Left lobe of liver (tissue), 2 donors: ENCODE results near the gene CASQ2. TPM values are rescaled to one million over a fixed set of nuclear protein-coding genes. Genes with fewer than 3 reads are reported as not detected.

Experiments used
- ATAC-seq: fragments of 200-7000 bp; cut with Tn5 transposase; one replicate; pipeline ENCODE4 v1.9.1; 2020; ENCODE audit warnings: mild to moderate bottlenecking, moderate library complexity
- DNase-seq: peaks from one replicate; pipeline ENCODE4 v3.0.0-alpha.2; 2020; ENCODE audit warnings: low spot score
- total RNA-seq: library from RNA; stranded (reverse); gene quantifications from one replicate; pipeline ENCODE4 v1.2.1, GENCODE V29; 2021
- donor health status: DM: no; HTN: no; CAD: no; lungs with moderate emphysema.
- donor health status: DM: no; HTN: yes; CAD: no.

The CASQ2 gene
- total RNA-seq, 1 donor from 2014 or later = 0.13 TPM

DNA sequence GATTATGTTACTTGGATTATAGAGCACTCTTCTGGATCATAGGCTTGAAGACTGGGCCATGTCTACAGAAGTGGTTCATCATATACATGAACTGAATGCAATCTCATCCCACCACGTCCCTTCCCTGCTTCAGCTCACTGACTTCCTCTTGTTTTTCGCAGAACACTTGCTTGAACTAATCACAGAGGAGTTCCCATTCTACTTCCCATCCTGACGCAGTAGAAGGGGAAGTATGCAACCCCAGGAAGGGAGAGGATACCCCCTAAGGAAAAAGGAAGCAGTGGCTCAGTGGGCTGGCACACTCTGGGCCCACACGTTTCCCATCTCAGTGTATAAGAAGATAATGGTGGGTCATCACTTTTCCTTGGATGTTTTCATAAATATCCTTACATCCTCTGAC lies 36.2 kb downstream of the CASQ2 start:
- peak; percentile 26 for ATAC-seq
- DNase-seq = no peak

GRCh38 chr1:115729756-115730155 lies 38.8 kb downstream of the CASQ2 start:
- ATAC-seq (no peak), DNase-seq (no peak)

DNA sequence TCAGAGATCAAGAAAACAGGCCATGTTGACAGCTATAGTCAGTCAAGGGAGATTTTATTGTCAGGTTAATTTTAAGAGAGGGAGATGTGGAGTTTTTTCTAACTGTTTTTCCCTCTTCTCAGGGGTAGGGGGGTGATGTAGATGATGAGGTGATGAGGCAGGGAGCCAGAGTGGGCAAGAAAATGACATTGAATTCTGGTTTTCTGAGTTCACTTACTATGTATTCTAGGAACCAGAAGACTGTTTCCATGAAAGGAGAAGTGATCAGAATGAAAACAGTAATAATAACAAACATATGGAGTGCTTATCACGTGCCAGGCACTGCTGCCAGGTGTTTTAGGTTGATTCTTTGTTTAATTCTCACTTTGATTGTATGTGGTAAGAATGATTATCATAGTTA lies 40.2 kb downstream of the CASQ2 start:
- ATAC-seq (no peak), DNase-seq (no peak)

DNA sequence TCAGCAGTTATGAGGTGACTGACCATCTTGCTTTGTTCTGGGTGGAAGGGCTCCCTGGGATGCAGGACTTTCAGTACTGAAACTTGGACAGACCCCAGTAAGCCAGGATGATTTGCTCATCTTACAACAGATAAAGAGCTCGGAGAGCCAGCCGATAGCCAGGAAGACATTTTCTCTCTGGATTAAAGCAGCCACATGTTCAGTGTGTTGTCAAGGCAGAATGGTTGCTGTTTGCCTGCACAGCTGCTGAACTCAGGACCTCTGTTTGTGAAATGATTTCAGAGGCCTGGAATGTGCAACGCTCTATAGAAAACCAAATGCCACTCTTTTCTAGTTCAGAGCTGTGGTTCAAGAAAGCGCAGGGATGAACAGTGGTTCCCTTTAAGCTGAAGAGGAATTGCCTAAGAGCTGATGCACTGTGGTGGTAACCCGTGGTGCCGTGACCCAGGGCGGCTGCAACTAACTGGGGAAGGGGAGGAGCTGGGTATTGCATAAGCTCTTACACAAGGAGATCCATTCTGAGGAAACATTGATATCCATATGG lies 40.7 kb downstream of the CASQ2 start:
- ATAC-seq = peak; percentile 78
- peak; percentile 49 for DNase-seq

DNA sequence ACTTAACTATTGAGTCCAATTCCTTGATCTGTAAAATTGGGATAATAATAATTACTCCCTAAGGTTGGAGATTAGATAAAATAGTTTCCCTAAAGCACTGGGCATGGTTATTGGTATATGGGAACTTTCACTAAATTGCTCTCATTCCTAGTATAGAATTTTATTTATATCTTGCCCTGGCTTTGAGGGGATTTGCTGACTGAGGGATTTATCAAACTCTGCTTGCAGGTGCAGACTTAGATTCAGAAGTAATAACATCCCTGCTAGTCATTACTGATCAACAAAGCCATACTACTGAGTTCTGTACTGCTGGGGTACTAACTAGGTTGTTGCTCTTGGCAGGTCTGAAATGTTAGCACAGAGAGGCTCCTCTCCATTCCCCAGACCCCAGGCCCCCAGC lies 41.9 kb downstream of the CASQ2 start:
- DNase-seq (no peak), ATAC-seq (no peak)

DNA sequence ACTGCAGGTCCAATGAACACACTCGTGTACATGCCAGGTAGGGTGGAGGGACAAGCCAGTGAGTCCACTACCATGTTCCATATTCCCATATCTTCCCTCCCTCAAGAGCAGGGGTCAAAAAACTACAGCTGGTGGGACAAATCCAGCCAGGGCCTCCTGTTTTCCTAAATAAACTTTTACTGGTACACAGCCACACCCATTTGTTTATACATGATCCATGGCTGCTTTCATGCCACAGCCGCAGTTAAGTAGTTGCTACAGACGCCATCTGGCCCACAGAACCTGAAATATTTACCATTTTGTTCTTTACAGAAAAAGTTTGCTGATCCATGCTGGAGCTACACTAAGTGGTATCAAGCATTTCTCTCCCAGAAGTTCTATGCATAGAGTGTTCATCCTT lies 42.4 kb downstream of the CASQ2 start:
- ATAC-seq (no peak), DNase-seq (no peak)

GRCh38 chr1:115725600-115725999 lies 42.9 kb downstream of the CASQ2 start:
- ATAC-seq (peak; percentile 46), DNase-seq (no peak)

- no peak for DNase-seq
- ATAC-seq = peak; percentile 80
These were observed 44.8 kb downstream of the CASQ2 start for GRCh38 chr1:115723756-115724155.

DNA sequence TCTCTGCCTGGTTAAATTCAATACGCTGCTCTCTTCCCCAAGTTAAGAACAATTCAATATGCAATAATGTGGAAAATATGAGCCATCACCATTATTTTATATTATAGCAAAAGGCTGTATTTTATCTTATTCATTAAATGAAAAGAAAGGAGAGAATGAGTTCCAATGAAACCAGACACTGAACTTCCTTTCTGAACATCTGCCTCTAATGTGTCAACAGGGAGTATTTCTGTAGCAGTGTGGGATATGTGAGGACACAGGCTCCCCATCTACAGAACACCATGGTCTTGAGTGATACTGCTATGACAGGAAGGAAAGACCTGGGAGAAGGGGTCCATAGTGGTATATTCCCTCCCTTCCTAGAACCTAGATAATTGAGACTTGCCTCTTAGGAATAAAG lies 46.3 kb downstream of the CASQ2 start:
- DNase-seq (no peak), ATAC-seq (no peak)

- ATAC-seq = no peak
These were observed 49.2 kb downstream of the CASQ2 start for GRCh38 chr1:115719285-115719684.

GRCh38 chr1:115718011-115718754 lies 50.3 kb downstream of the CASQ2 start:
- ATAC-seq (no peak), DNase-seq (no peak)

More at GRCh38 chr1:115719285-115719684, 49.2 kb downstream of the CASQ2 start:
- DNase-seq = no peak

- ATAC-seq (peak; percentile 62), DNase-seq (no peak)
These were observed 51.0 kb downstream of the CASQ2 start for GRCh38 chr1:115717541-115717940.

DNA sequence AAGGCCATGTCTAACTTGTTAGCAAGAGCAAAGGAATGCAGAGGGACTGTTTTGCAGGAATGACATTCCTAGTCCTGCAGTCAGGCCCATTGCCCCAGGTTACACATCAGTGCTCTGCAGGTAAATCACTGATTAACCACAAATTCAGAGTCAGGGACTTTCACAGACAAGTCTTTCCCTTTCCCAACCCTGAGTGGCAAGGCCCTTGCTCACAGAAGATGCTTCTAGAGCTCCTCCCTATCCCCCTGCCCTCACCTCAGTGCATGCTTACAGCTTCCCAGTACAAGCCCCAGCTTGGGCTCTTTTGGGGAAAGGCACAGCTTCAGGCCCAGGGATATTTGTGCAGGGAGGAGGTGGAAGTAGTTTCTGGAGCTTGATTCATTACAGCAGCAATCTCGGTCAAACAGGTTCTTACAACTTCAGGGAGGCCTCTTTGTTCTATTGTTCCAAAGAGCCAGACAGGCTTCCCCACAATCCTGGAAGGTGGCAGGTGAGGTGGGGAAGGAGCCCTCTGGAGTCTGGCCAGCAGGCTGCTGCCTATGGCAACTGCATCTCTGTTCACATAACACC lies 53.9 kb downstream of the CASQ2 start:
- DNase-seq = no peak
- ATAC-seq = no peak

DNA sequence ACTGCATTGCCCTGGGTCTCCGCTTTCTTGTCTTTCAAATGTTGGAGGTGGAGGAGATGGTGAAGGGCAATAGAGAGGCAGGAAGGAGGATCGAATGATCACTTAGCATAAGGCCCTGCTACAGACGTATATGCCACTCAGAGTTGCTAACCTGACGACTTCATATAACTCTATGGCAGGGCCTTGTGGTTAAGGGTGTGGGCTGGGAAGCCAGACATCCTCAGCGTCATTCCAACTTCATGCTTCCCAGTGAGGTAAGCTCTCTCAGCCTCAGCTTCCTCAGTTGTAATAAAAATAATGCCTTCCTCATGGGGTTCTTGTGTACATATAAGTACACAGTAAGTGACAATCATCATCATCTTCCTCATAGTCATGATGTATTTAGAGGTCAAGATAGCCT lies 54.6 kb downstream of the CASQ2 start:
- no peak for ATAC-seq
- DNase-seq = no peak

DNA sequence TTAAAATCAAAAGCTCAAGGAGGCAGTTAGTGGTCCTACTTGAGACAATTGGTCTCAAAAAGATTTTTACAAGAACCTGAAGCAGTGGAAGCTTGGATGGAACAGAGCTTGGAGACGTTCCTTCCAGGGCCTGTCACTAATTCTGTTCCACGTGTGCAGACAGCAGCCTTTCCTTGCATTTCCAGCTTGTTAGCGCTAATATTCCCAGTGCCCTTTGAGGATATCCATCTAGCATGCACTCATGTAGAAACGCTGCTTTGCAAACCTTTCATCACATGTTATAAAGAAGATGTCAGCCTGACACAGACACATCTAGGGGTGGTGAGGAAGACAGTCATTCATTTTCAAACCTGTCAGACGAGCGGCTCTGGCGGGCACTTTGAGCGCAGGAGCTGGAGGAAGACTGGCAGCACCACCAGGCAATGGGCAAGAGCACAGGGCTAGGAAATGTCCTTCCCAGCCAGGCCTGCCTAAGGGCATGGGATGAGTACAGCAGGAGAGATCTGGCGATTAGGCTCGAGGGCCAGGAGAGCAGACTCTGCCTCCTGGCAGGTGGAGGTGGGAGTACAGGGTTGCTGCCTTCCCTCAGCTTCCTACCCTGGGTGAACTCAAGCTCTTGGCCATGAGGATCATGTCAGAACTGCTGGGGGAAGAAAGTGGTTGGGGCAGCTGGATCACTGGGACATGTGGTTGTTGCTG lies 55.5 kb downstream of the CASQ2 start:
- ATAC-seq (no peak), DNase-seq (no peak)

- DNase-seq = no peak
- ATAC-seq = no peak
These were observed 57.5 kb downstream of the CASQ2 start for GRCh38 chr1:115710859-115711624.

DNA sequence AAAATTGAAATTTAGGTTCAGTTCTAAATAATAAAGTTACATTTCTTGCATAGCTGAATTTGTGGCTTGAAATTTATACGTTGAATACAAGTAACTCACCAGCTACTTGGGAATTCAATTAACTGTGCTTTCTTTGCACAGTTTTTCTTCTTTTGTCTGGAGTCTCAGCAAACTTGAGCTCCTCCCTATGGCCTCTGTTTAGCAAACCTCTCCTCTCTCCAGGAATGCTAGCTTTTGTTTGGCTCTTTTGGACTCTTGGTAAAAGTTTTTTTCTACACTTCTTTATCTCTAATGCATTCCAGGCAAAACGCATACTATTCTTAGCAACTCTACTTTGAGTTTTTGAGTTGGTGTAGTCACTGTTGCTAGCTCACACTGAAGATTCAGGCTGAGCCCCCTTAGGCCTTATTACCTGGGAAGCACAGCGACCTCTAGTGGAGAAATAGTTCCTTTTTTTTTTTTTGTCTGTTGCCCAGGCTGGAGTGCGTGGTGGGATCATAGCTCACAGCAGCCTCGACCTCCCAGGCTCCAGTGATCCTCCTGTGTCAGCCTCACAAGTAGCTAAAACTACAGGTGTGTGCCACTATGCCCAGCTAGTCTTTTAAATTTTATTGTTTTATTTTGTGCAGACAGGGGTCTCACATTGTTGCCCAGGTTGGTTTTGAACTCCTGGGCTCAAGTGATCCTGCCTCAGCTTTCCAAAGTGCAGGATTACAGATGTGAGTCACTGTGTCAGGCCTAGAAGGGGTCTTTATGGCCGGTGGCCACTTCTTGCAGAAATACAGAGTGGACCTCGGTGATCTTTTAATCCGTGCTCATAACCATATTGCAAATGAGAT lies 61.7 kb downstream of the CASQ2 start:
- DNase-seq = no peak
- peak; percentile 70 for ATAC-seq

DNA sequence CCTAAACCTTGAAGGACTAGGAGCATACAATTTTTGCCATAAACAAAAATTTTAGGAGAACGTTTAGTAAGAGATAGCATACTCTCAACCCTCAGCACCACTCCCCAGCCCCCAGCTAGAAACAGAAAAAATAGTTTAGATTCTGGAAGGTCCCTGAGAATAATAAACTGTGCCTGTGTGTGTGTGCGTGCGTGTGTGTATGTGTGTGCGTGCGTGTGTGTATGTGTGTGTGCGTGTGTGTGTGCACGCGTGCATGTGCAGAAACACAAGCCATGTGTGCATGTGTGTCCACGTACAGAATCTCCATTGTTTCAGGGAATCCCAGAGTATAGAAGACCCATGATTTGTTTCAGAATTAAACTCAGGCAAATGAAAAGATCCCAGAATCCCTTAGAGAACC lies 62.6 kb downstream of the CASQ2 start:
- ATAC-seq (no peak), DNase-seq (no peak)

DNA sequence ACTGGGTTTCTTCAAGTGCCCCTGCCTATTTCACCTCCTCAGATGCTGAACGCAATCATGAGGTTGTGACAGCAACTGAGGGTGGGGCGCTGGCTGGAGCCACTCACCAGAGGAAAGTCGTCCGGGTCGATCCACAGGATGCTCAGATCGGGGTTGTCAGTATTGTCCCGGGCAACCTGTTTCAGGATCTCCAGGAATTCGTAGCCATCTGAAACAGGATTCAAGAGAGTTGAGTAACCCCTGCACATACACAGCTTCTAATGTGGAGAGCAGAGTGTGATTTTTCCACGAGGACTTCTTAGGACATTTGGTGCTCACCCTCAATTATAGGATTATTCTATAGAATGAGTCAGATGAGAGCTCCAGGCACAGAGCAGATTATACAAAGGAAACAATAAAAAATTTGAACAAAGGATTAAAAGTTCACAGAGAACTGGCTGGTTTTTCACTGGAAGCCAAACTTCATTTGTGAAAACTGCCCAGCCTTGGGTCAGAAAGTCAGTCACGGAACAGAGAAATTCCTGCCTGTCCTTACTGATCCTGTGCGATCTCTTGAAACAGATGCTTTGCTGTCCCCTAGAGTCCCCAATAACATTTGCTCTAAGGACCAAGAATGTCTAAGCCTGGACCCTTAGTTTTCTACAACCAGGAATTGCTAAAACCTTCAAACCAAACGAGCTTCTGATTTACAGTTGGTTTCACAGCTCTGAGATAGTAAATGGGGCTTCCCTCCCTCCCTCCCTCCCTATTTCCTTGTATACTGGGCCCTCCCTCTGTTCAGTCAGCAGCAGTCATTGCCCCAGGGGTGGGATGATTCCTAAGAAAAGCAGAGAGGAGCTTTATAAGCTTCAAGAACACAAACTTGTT lies 63.2 kb downstream of the CASQ2 start:
- DNase-seq (no peak), ATAC-seq (no peak)
